SK-N-SH (cell line): ENCODE results near the gene NDUFA6. TPM values are rescaled to one million over a fixed set of nuclear protein-coding genes. Genes with fewer than 3 reads are reported as not detected.

Experiments
- CTCF ChIA-PET: fragments of 300-600, 350-600 bp; formaldehyde crosslinking; extraction: SDS; loops from one replicate; lab custom pipeline; 2021; lab: Yijun Ruan, JAX
- POLR2A ChIA-PET: fragments of 350-600 bp; sonication (Branson Sonifier 250); formaldehyde crosslinking; extraction: SDS; loops from one replicate; lab custom pipeline; 2020; ENCODE audit warnings: antibody characterized with exemption, inconsistent platforms; lab: Yijun Ruan, JAX
- DNase-seq: peaks from one replicate; pipeline ENCODE4 v3.0.0; 2012
- H2AFZ ChIP-seq: fragments of 200-600 bp; sonication (generic); 2 replicates; pipeline ENCODE4 v1.8.1; 2016; ENCODE audit warnings: antibody characterized with exemption, mild to moderate bottlenecking, low read depth
- H3F3A ChIP-seq: fragments of 200-600 bp; sonication (generic); replicated peaks from 2 replicates; pipeline ENCODE3; 2016; ENCODE audit warnings: antibody characterized with exemption, mild to moderate bottlenecking; ENCODE audit not compliant: insufficient read depth
- H3K27ac ChIP-seq, 2 experiments: fragments of 200-500 bp in 1 of 2; fragments of 200-600 bp in 1 of 2; sonication (Bioruptor generic) in 1 of 2; sonication (generic), shearing (Covaris generic) in 1 of 2; 2 replicates each; pipeline versions ENCODE4 v1.5.1 to v1.6.1; 2014 to 2016; ENCODE audit warnings: low read depth in 2 of 2, inconsistent platforms in 1 of 2, low read length in 1 of 2, mild to moderate bottlenecking in 1 of 2, mixed read lengths in 1 of 2
- H3K27me3 ChIP-seq: fragments of 200-600 bp; sonication (generic), shearing (Covaris generic); 2 replicates; pipeline ENCODE4 v1.6.1; 2016; ENCODE audit warnings: mixed run types; ENCODE audit not compliant: insufficient read depth
- H3K36me3 ChIP-seq, 2 experiments: fragments of 200-500 bp in 1 of 2; fragments of 200-600 bp in 1 of 2; sonication (Bioruptor generic) in 1 of 2; sonication (generic) in 1 of 2; replicated peaks in 1 of 2; 2 replicates each; pipeline versions ENCODE3 to v1.5.1; 2014 to 2016; ENCODE audit warnings: low read length in 1 of 2, mild to moderate bottlenecking in 1 of 2; ENCODE audit not compliant: insufficient read depth in 2 of 2, control insufficient read depth in 1 of 2
- H3K4me1 ChIP-seq, 2 experiments: fragments of 200-500 bp in 1 of 2; fragments of 200-600 bp in 1 of 2; sonication (Bioruptor generic) in 1 of 2; sonication (generic), shearing (Covaris generic) in 1 of 2; 2 replicates each; pipeline versions ENCODE4 v1.5.1 to v1.6.1; 2014 to 2016; ENCODE audit warnings: low read depth in 1 of 2, low read length in 1 of 2, mixed run types in 1 of 2; ENCODE audit not compliant: insufficient read depth in 2 of 2, control insufficient read depth in 1 of 2
- H3K4me2 ChIP-seq: fragments of 200-600 bp; sonication (generic), shearing (Covaris generic); 2 replicates; pipeline ENCODE4 v1.6.1; 2017; ENCODE audit warnings: mixed run types
- H3K4me3 ChIP-seq, 2 experiments: fragments of 200-500 bp in 1 of 2; fragments of 200-600 bp in 1 of 2; sonication (Bioruptor generic) in 1 of 2; sonication (generic), shearing (Covaris generic) in 1 of 2; 2 replicates each; pipeline versions ENCODE4 v1.5.1 to v1.8.1; 2014 to 2016; ENCODE audit warnings: low read depth in 2 of 2, inconsistent platforms in 1 of 2, low read length in 1 of 2, mild to moderate bottlenecking in 1 of 2, mixed read lengths in 1 of 2, moderate library complexity in 1 of 2
- H3K79me2 ChIP-seq: fragments of 200-600 bp; sonication (generic); 2 replicates; pipeline ENCODE4 v1.8.1; 2017; ENCODE audit warnings: mild to moderate bottlenecking; ENCODE audit not compliant: insufficient read depth
- H3K9ac ChIP-seq: fragments of 200-600 bp; sonication (generic); 2 replicates; pipeline ENCODE4 v1.6.1; 2017; ENCODE audit warnings: mixed run types
- H3K9me2 ChIP-seq: fragments of 200-600 bp; sonication (generic); 2 replicates; pipeline ENCODE4 v1.6.1; 2017; ENCODE audit warnings: mixed run types
- H3K9me3 ChIP-seq: fragments of 200-600 bp; sonication (generic); 2 replicates; pipeline ENCODE4 v1.6.1; 2017; ENCODE audit warnings: mixed run types, mild to moderate bottlenecking, moderate library complexity
- H4K20me1 ChIP-seq: fragments of 200-600 bp; sonication (generic); 2 replicates; pipeline ENCODE4 v1.6.1; 2017; ENCODE audit warnings: mild to moderate bottlenecking, mixed run types; ENCODE audit not compliant: insufficient read depth
- CHD2 ChIP-seq: fragments of 150-350 bp; IDR thresholded peaks from 2 replicates; pipeline ENCODE4 v1.6.1; 2018; ENCODE audit warnings: low read length; ENCODE audit not compliant: partially characterized antibody
- ELF1 ChIP-seq: IDR thresholded peaks from 2 replicates; pipeline ENCODE4 v1.4.0; 2012
- EP300 ChIP-seq, 2 experiments: IDR thresholded peaks; 2 replicates each; pipeline versions ENCODE4 v1.4.0 to v1.6.1; 2012; ENCODE audit warnings: borderline replicate concordance in 1 of 2, low read depth in 1 of 2, low read length in 1 of 2
- FOSL2 ChIP-seq: IDR thresholded peaks from 2 replicates; pipeline ENCODE4 v1.4.0; 2012; ENCODE audit warnings: low read depth, mild to moderate bottlenecking, moderate library complexity, borderline replicate concordance
- JUND ChIP-seq: IDR thresholded peaks from 2 replicates; pipeline ENCODE4 v1.4.0; 2012
- MEF2A ChIP-seq: IDR thresholded peaks from 2 replicates; pipeline ENCODE4 v1.4.0; 2012; ENCODE audit warnings: low read depth, borderline replicate concordance
- NFIC ChIP-seq: IDR thresholded peaks from 2 replicates; pipeline ENCODE4 v1.4.0; 2012; ENCODE audit warnings: borderline replicate concordance
- POLR2AphosphoS5 ChIP-seq: IDR thresholded peaks from 2 replicates; pipeline ENCODE4 v1.6.1; 2012; ENCODE audit warnings: low read depth, low read length
- RAD21 ChIP-seq: IDR thresholded peaks from 2 replicates; pipeline ENCODE4 v1.6.1; 2012; ENCODE audit warnings: mild to moderate bottlenecking, low read length
- RFX5 ChIP-seq: IDR thresholded peaks from 2 replicates; pipeline ENCODE4 v1.6.1; 2012; ENCODE audit warnings: mild to moderate bottlenecking, improper control_type of control experiment, low read length
- SIN3A ChIP-seq: IDR thresholded peaks from 2 replicates; pipeline ENCODE4 v1.6.1; 2012; ENCODE audit warnings: low read depth, mild to moderate bottlenecking, low read length, moderate library complexity, borderline replicate concordance
- SMC3 ChIP-seq: IDR thresholded peaks from 2 replicates; pipeline ENCODE4 v1.6.1; 2012; ENCODE audit warnings: low read depth, low read length, improper control_type of control experiment
- TCF12 ChIP-seq: IDR thresholded peaks from 2 replicates; pipeline ENCODE4 v1.4.0; 2012
- WGBS: methylation state at CpG from one replicate; pipeline ENCODE4 v1.1.6; 2017; ENCODE audit warnings: low lambda C conversion rate; 5-methylcytosine and 5-hydroxymethylcytosine counted together
- polyA plus RNA-seq, 3 experiments: library from polyadenylated mRNA; depleted of rRNA; stranded (reverse); fragments of >200 nt; gene quantifications; 2 replicates each; pipeline ENCODE4 v1.2.3, GENCODE V29; 2012
- TF ChIP-seq, protein P1 (sequence below): IDR thresholded peaks from 2 replicates; pipeline ENCODE4 v1.4.0; 2012; ENCODE audit warnings: low read depth
- TF ChIP-seq, protein P2 (sequence below): fragments of 150-350 bp; IDR thresholded peaks from 2 replicates; pipeline ENCODE4 v1.6.1; 2017; ENCODE audit warnings: antibody characterized with exemption, low read length, low read depth, borderline replicate concordance
- TF ChIP-seq, protein P3 (sequence below): IDR thresholded peaks from 2 replicates; pipeline ENCODE4 v1.6.1; 2012; ENCODE audit warnings: mild to moderate bottlenecking, low read depth, low read length, moderate library complexity
- TF ChIP-seq, protein P4 (sequence below): IDR thresholded peaks from 2 replicates; pipeline ENCODE4 v1.4.0; 2012; ENCODE audit warnings: low read depth, borderline replicate concordance
- TF ChIP-seq, protein P5 (sequence below): IDR thresholded peaks from 2 replicates; pipeline ENCODE4; 2012

Gene NDUFA6
- polyA plus RNA-seq, 1 of the 3 experiments (the other 2 are of a cell fraction): 42.0 TPM

DNA sequence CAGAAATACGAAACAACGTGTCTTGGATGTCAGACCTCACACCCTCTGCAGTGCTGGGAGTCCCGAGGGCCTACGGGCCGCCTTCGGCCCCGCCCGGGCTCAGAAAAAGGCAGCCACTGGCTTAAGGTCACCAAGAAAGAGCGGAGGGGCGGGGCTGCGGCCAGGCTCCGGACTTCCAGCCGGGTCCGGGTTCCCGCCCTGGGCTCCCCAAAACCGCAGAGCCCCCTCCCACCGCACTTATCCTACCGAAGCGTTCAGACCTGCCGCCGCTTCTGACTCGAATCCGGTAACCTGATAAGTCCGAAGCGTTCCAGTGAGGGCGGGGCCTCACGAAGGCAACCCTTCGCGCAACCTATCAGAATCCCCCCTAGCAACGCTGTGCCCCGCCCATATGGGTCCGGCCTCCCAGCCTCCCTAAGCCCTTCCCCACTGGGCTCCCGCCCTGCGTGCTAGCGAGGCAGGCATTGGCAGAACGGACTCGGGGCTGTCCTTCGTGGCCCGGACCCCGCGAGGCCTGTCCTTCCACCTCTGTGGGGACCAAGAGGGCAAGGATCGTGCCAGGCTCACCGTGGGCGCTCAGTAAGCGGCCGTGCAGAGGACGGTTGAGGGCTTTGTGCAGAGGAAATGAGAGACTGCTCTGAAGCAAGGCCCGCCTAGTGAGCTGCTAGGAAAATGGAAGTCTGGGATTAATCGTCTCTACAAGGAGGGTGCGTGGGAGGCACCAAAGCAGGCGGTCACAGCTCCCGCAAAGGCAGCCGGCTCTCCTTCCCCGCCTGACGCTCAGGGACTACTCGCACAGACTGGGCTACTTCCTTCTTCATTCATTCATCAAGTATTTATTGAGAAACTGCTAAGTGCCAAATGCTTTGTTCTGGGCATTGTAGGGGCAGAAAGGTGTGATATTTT is 19.8 kb downstream of the NDUFA6 start, which contains the start of gene NAGA:
Gene NAGA, minus strand, starts transcription at position 296 of the 906 bp plus-strand sequence. CDS start 515 bp downstream, outside the sequence.
- Histone ChIP-seq H3K27ac (peak within 1 kb of the TSS; percentile 55 to 78), H3F3A (no peaks in the 10 kb centered on the region), H4K20me1 (no peaks in the 10 kb centered on the region), H3K27me3 (no peaks in the 10 kb centered on the region), H3K79me2 (no peaks in the 10 kb centered on the region), H3K4me3 (peak within 1 kb of the TSS; percentile 53 to 60), H2AFZ (peak within 1 kb of the TSS; percentile 70), H3K36me3 (no peaks in the 10 kb centered on the region), H3K9ac (peak within 1 kb of the TSS; percentile 60), H3K9me2 (no peaks in the 10 kb centered on the region), H3K9me3 (no peaks in the 10 kb centered on the region), H3K4me2 (peak within 1 kb of the TSS; percentile 82), H3K4me1 (peaks cover 8% of the 10 kb centered on the region in 2 experiments; a peak in 2 of 4 replicates)
- ChIA-PET POLR2A (no interaction called here), CTCF (interaction anchor here (1.0 kb wide), 1 partner anchor 98 kb away, joined by 4 read pairs; no protein-coding TSS in a partner anchor)
- DNase-seq: peak; percentile 89
- 0% methylated on average over 3 of the region's 56 CpGs for WGBS
- TF ChIP-seq NFIC: no peak
- TF ChIP-seq POLR2AphosphoS5: 0 out of 2 replicates have a peak, but pooled peaks have one; percentile 43
- no peak for TF ChIP-seq EP300 (IDR thresholded peaks at IDR 0.05; ENCODE audit: borderline replicate concordance in 1 of 2, low read depth in 1 of 2, low read length in 1 of 2)
- TF ChIP-seq, protein P1, sequence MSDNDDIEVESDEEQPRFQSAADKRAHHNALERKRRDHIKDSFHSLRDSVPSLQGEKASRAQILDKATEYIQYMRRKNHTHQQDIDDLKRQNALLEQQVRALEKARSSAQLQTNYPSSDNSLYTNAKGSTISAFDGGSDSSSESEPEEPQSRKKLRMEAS: peak; percentile 61

DNA sequence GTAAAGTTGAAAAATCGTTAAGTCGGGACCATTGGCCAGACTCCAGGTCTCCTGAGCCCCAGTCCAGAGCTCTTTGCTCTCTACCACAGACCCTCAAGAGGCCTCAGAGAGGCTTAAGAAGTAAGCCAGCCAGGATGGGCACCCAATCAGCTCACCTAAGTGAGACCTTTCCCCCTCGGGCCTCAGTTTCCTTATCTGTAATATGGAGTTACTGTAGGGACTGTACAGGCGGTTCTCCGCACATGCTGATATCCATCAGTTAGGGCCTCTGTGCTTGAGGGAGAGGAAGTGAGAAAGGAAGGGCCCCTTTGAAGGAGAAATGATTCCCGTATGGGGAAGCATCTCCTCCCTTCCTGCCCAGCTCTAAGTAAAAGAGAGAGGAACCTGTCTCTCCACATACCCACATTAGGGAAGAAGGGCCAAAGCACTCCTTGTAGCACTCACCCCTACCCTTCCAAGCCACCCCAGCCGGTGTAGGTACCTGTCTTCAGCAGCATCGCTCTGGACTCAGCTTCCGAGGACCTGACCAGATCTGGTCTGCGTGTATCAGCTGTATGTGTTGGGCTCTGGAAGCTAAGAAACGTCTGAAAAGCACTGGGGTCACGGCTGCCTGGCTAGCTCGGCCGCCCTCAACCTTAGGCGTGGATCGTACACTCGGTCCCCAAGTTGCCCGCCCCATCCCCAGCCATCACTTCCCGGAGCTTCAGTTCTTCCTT is 20.6 kb downstream of the NDUFA6 start:
- H3K4me3 ChIP-seq: peak overlapping the region; percentile 53 to 60
- CTCF ChIA-PET: interaction anchor here (0.8 kb wide), 1 partner anchor 20 kb away, joined by 3 read pairs; the partner anchor contains the start of gene NDUFA6
- H3K79me2 ChIP-seq: no peaks in the 10 kb centered on the region
- no peaks in the 10 kb centered on the region for H3K9me2 ChIP-seq
- POLR2A ChIA-PET: no interaction called here
- no peaks in the 10 kb centered on the region for H3K9me3 ChIP-seq
- H3F3A ChIP-seq: no peaks in the 10 kb centered on the region
- no peaks in the 10 kb centered on the region for H3K27me3 ChIP-seq
- H3K27ac ChIP-seq: peak overlapping the region; percentile 35 to 53
- peak overlapping the region; percentile 82 for H3K4me2 ChIP-seq
- no peaks in the 10 kb centered on the region for H3K36me3 ChIP-seq
- H2AFZ ChIP-seq: peak overlapping the region; percentile 70; the same call in 1 of the 2 replicates
- 63% methylated on average over 7 of the region's 19 CpGs for WGBS
- DNase-seq: no peak
- no peaks in the 10 kb centered on the region for H4K20me1 ChIP-seq
- H3K4me1 ChIP-seq: peaks cover 8% of the 10 kb centered on the region in 2 experiments; a peak in 2 of 4 replicates
- peak overlapping the region; percentile 60 for H3K9ac ChIP-seq
- TF ChIP-seq, protein P2, sequence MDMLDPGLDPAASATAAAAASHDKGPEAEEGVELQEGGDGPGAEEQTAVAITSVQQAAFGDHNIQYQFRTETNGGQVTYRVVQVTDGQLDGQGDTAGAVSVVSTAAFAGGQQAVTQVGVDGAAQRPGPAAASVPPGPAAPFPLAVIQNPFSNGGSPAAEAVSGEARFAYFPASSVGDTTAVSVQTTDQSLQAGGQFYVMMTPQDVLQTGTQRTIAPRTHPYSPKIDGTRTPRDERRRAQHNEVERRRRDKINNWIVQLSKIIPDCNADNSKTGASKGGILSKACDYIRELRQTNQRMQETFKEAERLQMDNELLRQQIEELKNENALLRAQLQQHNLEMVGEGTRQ: no peak
- TF ChIP-seq, protein P3, sequence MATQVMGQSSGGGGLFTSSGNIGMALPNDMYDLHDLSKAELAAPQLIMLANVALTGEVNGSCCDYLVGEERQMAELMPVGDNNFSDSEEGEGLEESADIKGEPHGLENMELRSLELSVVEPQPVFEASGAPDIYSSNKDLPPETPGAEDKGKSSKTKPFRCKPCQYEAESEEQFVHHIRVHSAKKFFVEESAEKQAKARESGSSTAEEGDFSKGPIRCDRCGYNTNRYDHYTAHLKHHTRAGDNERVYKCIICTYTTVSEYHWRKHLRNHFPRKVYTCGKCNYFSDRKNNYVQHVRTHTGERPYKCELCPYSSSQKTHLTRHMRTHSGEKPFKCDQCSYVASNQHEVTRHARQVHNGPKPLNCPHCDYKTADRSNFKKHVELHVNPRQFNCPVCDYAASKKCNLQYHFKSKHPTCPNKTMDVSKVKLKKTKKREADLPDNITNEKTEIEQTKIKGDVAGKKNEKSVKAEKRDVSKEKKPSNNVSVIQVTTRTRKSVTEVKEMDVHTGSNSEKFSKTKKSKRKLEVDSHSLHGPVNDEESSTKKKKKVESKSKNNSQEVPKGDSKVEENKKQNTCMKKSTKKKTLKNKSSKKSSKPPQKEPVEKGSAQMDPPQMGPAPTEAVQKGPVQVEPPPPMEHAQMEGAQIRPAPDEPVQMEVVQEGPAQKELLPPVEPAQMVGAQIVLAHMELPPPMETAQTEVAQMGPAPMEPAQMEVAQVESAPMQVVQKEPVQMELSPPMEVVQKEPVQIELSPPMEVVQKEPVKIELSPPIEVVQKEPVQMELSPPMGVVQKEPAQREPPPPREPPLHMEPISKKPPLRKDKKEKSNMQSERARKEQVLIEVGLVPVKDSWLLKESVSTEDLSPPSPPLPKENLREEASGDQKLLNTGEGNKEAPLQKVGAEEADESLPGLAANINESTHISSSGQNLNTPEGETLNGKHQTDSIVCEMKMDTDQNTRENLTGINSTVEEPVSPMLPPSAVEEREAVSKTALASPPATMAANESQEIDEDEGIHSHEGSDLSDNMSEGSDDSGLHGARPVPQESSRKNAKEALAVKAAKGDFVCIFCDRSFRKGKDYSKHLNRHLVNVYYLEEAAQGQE: no peak
- TF ChIP-seq, protein P4, sequence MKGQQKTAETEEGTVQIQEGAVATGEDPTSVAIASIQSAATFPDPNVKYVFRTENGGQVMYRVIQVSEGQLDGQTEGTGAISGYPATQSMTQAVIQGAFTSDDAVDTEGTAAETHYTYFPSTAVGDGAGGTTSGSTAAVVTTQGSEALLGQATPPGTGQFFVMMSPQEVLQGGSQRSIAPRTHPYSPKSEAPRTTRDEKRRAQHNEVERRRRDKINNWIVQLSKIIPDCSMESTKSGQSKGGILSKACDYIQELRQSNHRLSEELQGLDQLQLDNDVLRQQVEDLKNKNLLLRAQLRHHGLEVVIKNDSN: no peak
- TF ChIP-seq JUND: no peak
- no peak for TF ChIP-seq TCF12
- TF ChIP-seq ELF1: no peak
- no peak for TF ChIP-seq SMC3
- TF ChIP-seq CHD2: no peak
- no peak for TF ChIP-seq MEF2A
- TF ChIP-seq RFX5: no peak
- no peak for TF ChIP-seq RAD21
- TF ChIP-seq, protein P5, sequence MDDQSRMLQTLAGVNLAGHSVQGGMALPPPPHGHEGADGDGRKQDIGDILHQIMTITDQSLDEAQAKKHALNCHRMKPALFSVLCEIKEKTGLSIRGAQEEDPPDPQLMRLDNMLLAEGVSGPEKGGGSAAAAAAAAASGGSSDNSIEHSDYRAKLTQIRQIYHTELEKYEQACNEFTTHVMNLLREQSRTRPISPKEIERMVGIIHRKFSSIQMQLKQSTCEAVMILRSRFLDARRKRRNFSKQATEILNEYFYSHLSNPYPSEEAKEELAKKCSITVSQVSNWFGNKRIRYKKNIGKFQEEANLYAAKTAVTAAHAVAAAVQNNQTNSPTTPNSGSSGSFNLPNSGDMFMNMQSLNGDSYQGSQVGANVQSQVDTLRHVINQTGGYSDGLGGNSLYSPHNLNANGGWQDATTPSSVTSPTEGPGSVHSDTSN: no peak
- TF ChIP-seq SIN3A: no peak
- no peak for TF ChIP-seq FOSL2
